GM23248 (cell line): ENCODE data around the gene OTOP3.

ENCODE experiments used
- EZH2 ChIP-seq: fragments of 200-600 bp; sonication (generic); IDR thresholded peaks from 2 replicates; pipeline ENCODE4 v1.6.1; 2018; ENCODE audit warnings: antibody characterized with exemption, mild to moderate bottlenecking; ENCODE audit not compliant: insufficient read depth, poor library complexity, severe bottlenecking
- EZH2phosphoT487 ChIP-seq: fragments of 200-600 bp; sonication (generic); IDR thresholded peaks from 2 replicates; pipeline ENCODE4 v1.6.1; 2018; ENCODE audit warnings: antibody characterized with exemption, moderate library complexity, mild to moderate bottlenecking, low read depth; ENCODE audit not compliant: insufficient read depth

DNA sequence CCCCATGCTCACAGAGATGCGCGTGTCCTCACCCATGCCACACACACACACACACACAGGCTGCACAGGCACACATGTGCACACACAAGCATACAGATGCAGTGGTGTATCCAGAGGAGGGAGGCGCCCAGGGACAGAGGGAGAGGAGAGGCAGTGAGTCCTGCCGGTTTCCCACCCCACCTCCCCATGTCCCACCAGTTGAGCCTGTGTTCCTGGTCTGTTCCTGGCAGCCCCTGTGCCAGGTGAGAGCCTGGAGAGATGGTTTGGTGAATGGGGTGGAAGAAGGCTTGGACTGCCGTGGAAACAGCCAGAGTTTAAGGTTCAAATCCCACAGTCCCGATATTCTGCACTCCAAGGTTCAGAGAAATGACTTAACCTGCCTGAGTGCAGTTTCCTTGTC, 32.0 kb upstream of the OTOP3 start:
- TF ChIP-seq EZH2: no peak
- TF ChIP-seq EZH2phosphoT487: no peak
